Measurements from ENCODE around the gene IL17RD.
"Not testable (repeated sequence)": the region's sequence is repeated elsewhere in the genome, so short reads cannot be mapped to it uniquely, and the experiment has no call there.

The IL17RD gene

GRCh38 chr3:57089043-57089442 lies 76.1 kb downstream of the IL17RD start:
- Histone ChIP-seq H3K27me3 (replicated peaks) (no peaks in the 10 kb centered on the region), H3K36me3 (replicated peaks) (no peaks in the 10 kb centered on the region), H3K4me3 (ENCODE audit: low read depth, low read length) (no peak overlapping the region), H3K27ac (no peak overlapping the region)
- no peak for TF ChIP-seq CTCF (IDR thresholded peaks at IDR 0.05; ENCODE audit: low read depth, low read length, missing control alignments)
- no peak for DNase-seq
- in situ Hi-C loops (cut with HindIII; ENCODE audit: low pct_ligation_motif_present, low sequenced_read_pairs), result no loop called here

- TF ChIP-seq CTCF (IDR thresholded peaks at IDR 0.05; ENCODE audit: low read depth, low read length, missing control alignments), result no peak
- Histone ChIP-seq H3K27ac (no peak overlapping the region), H3K27me3 (replicated peaks) (no peaks in the 10 kb centered on the region), H3K36me3 (replicated peaks) (no peaks in the 10 kb centered on the region), H3K4me3 (ENCODE audit: low read depth, low read length) (no peak overlapping the region)
- no peak for DNase-seq
- in situ Hi-C loops (cut with HindIII; ENCODE audit: low pct_ligation_motif_present, low sequenced_read_pairs), result no loop called here
Observed at GRCh38 chr3:57088503-57088902, 76.7 kb downstream of the IL17RD start.

GRCh38 chr3:57087361-57088092 lies 77.6 kb downstream of the IL17RD start:
- DNase-seq, result no peak
- no peaks in the 10 kb centered on the region for H3K36me3 ChIP-seq (replicated peaks)
- no peak overlapping the region for H3K4me3 ChIP-seq (ENCODE audit: low read depth, low read length)
- in situ Hi-C loops (cut with HindIII; ENCODE audit: low pct_ligation_motif_present, low sequenced_read_pairs), result no loop called here
- TF ChIP-seq CTCF (IDR thresholded peaks at IDR 0.05; ENCODE audit: low read depth, low read length, missing control alignments), result no peak
- H3K27ac ChIP-seq, result no peak overlapping the region
- H3K27me3 ChIP-seq (replicated peaks), result no peaks in the 10 kb centered on the region

- no peaks in the 10 kb centered on the region for H3K36me3 ChIP-seq (replicated peaks)
- no peak for TF ChIP-seq CTCF (IDR thresholded peaks at IDR 0.05; ENCODE audit: low read depth, low read length, missing control alignments)
- H3K4me3 ChIP-seq (ENCODE audit: low read depth, low read length), result no peak overlapping the region
- H3K27ac ChIP-seq, result no peak overlapping the region
- no peaks in the 10 kb centered on the region for H3K27me3 ChIP-seq (replicated peaks)
- in situ Hi-C loops (cut with HindIII; ENCODE audit: low pct_ligation_motif_present, low sequenced_read_pairs), result no loop called here
- DNase-seq, result no peak
Observed at GRCh38 chr3:57086201-57086600, 79.0 kb downstream of the IL17RD start.

- H3K36me3 ChIP-seq (replicated peaks), result no peaks in the 10 kb centered on the region
- no peak overlapping the region for H3K4me3 ChIP-seq (ENCODE audit: low read depth, low read length)
- no peak overlapping the region for H3K27ac ChIP-seq
- H3K27me3 ChIP-seq (replicated peaks), result no peaks in the 10 kb centered on the region
- TF ChIP-seq CTCF (IDR thresholded peaks at IDR 0.05; ENCODE audit: low read depth, low read length, missing control alignments), result no peak
- no peak for DNase-seq
- in situ Hi-C loops (cut with HindIII; ENCODE audit: low pct_ligation_motif_present, low sequenced_read_pairs), result no loop called here
Observed at GRCh38 chr3:57085211-57085610, 79.9 kb downstream of the IL17RD start.

- DNase-seq; H3K36me3 ChIP-seq (replicated peaks); in situ Hi-C loops (cut with HindIII; ENCODE audit: low pct_ligation_motif_present, low sequenced_read_pairs); H3K27me3 ChIP-seq (replicated peaks); H3K4me3 ChIP-seq (ENCODE audit: low read depth, low read length); H3K27ac ChIP-seq: not testable (repeated sequence)
Observed at GRCh38 chr3:57083266-57083995, 81.7 kb downstream of the IL17RD start.

Measured in brain microvascular endothelial cell (primary cell).